Measurements from ENCODE around the gene PRTFDC1.

Gene PRTFDC1

GRCh38 chr10:24869354-24870015, 82.9 kb downstream of the PRTFDC1 start:
- no peak overlapping the region for H3K23ac ChIP-seq (ENCODE audit: low read length in 2 of 2)
- no peaks in the 10 kb centered on the region for H3K79me1 ChIP-seq (replicated peaks; ENCODE audit: low read length, poor library complexity, severe bottlenecking)
- no peak overlapping the region for H2BK12ac ChIP-seq (ENCODE audit: low read length in 2 of 2)
- H3K4me2 ChIP-seq (ENCODE audit: low read length, poor library complexity, severe bottlenecking): no peak overlapping the region
- H3K4ac ChIP-seq (ENCODE audit: low read depth in 1 of 2, low read length in 2 of 2): no peak overlapping the region
- no peak overlapping the region for H3K27ac ChIP-seq (ENCODE audit: low read length, poor library complexity, severe bottlenecking)
- no peaks in the 10 kb centered on the region for H3K9me3 ChIP-seq (ENCODE audit: control insufficient read depth, low read length)
- H3K14ac ChIP-seq (ENCODE audit: low read length in 2 of 2): no peak overlapping the region
- H3K27me3 ChIP-seq (ENCODE audit: control insufficient read depth in 1 of 2, insufficient read depth in 1 of 2, low read length in 2 of 2): no peaks in the 10 kb centered on the region
- H2AFZ ChIP-seq (ENCODE audit: low read depth, low read length): no peak overlapping the region
- H4K91ac ChIP-seq (ENCODE audit: low read length): no peak overlapping the region
- no peak for DNase-seq
- H2BK120ac ChIP-seq (ENCODE audit: low read depth, low read length): no peak overlapping the region
- no peak overlapping the region for H3K4me3 ChIP-seq (ENCODE audit: insufficient read depth in 1 of 2, low read depth in 1 of 2, low read length in 2 of 2)
- H2BK5ac ChIP-seq (ENCODE audit: low read depth, low read length, poor library complexity, severe bottlenecking): no peak overlapping the region
- WGBS: 40% methylated on average over 1 of the region's 2 CpGs
- peaks cover 11% of the 10 kb centered on the region for H3K4me1 ChIP-seq (ENCODE audit: control insufficient read depth, insufficient read depth, low read depth, low read length)
- H4K8ac ChIP-seq (ENCODE audit: low read length): no peak overlapping the region
- no peak overlapping the region for H2AK5ac ChIP-seq (ENCODE audit: low read length, severe bottlenecking)
- H2BK15ac ChIP-seq (ENCODE audit: low read depth, poor library complexity, severe bottlenecking): no peak overlapping the region
- H3K9ac ChIP-seq (ENCODE audit: low read length): no peak overlapping the region
- H3K18ac ChIP-seq (ENCODE audit: low read depth in 1 of 2, low read length in 2 of 2): no peak overlapping the region
- H3K36me3 ChIP-seq (ENCODE audit: control insufficient read depth in 1 of 2, insufficient read depth in 2 of 2, low read depth in 1 of 2, low read length in 2 of 2): no peaks in the 10 kb centered on the region

- Histone ChIP-seq H3K23ac (ENCODE audit: low read length in 2 of 2) (no peak overlapping the region), H3K36me3 (ENCODE audit: control insufficient read depth in 1 of 2, insufficient read depth in 2 of 2, low read depth in 1 of 2, low read length in 2 of 2) (no peaks in the 10 kb centered on the region), H2BK120ac (ENCODE audit: low read depth, low read length) (peak overlapping the region; percentile 49), H3K27me3 (ENCODE audit: control insufficient read depth in 1 of 2, insufficient read depth in 1 of 2, low read length in 2 of 2) (no peaks in the 10 kb centered on the region), H2BK5ac (ENCODE audit: low read depth, low read length, poor library complexity, severe bottlenecking) (no peak overlapping the region), H3K4me1 (ENCODE audit: control insufficient read depth, insufficient read depth, low read depth, low read length) (peaks cover 3% of the 10 kb centered on the region), H2BK15ac (ENCODE audit: low read depth, poor library complexity, severe bottlenecking) (peak overlapping the region; percentile 48), H3K27ac (ENCODE audit: low read length, poor library complexity, severe bottlenecking) (no peak overlapping the region), H3K4ac (ENCODE audit: low read depth in 1 of 2, low read length in 2 of 2) (no peak overlapping the region), H3K4me3 (ENCODE audit: insufficient read depth in 1 of 2, low read depth in 1 of 2, low read length in 2 of 2) (peak overlapping the region in 1 of 2 experiments; percentile 63), H2BK12ac (ENCODE audit: low read length in 2 of 2) (peak overlapping the region in 1 of 2 experiments; percentile 39), H3K79me1 (replicated peaks; ENCODE audit: low read length, poor library complexity, severe bottlenecking) (no peaks in the 10 kb centered on the region), H3K9ac (ENCODE audit: low read length) (peak overlapping the region; percentile 82), H2AFZ (ENCODE audit: low read depth, low read length) (no peak overlapping the region), H3K4me2 (ENCODE audit: low read length, poor library complexity, severe bottlenecking) (no peak overlapping the region), H3K9me3 (ENCODE audit: control insufficient read depth, low read length) (peaks cover 4% of the 10 kb centered on the region), H3K14ac (ENCODE audit: low read length in 2 of 2) (no peak overlapping the region), H3K18ac (ENCODE audit: low read depth in 1 of 2, low read length in 2 of 2) (peak overlapping the region in 1 of 2 experiments; percentile 43), H2AK5ac (ENCODE audit: low read length, severe bottlenecking) (peak overlapping the region; percentile 31), H4K8ac (ENCODE audit: low read length) (no peak overlapping the region), H4K91ac (ENCODE audit: low read length) (no peak overlapping the region)
- 78% methylated on average over 7 of the region's 7 CpGs for WGBS
- DNase-seq: peak; percentile 67
Observed at GRCh38 chr10:24866604-24867583, 85.5 kb downstream of the PRTFDC1 start.

GRCh38 chr10:24865783-24866182, 86.6 kb downstream of the PRTFDC1 start:
- Histone ChIP-seq H3K27ac (ENCODE audit: low read length, poor library complexity, severe bottlenecking) (no peak overlapping the region), H3K9ac (ENCODE audit: low read length) (no peak overlapping the region), H3K4me2 (ENCODE audit: low read length, poor library complexity, severe bottlenecking) (no peak overlapping the region), H2AFZ (ENCODE audit: low read depth, low read length) (no peak overlapping the region), H3K9me3 (ENCODE audit: control insufficient read depth, low read length) (peaks cover 4% of the 10 kb centered on the region), H3K4me3 (ENCODE audit: insufficient read depth in 1 of 2, low read depth in 1 of 2, low read length in 2 of 2) (no peak overlapping the region), H3K14ac (ENCODE audit: low read length in 2 of 2) (no peak overlapping the region), H3K23ac (ENCODE audit: low read length in 2 of 2) (no peak overlapping the region), H2BK12ac (ENCODE audit: low read length in 2 of 2) (no peak overlapping the region), H2AK5ac (ENCODE audit: low read length, severe bottlenecking) (no peak overlapping the region), H2BK15ac (ENCODE audit: low read depth, poor library complexity, severe bottlenecking) (no peak overlapping the region), H4K8ac (ENCODE audit: low read length) (no peak overlapping the region), H3K4ac (ENCODE audit: low read depth in 1 of 2, low read length in 2 of 2) (no peak overlapping the region), H2BK120ac (ENCODE audit: low read depth, low read length) (no peak overlapping the region), H2BK5ac (ENCODE audit: low read depth, low read length, poor library complexity, severe bottlenecking) (peak overlapping the region; percentile 31), H4K91ac (ENCODE audit: low read length) (no peak overlapping the region), H3K4me1 (ENCODE audit: control insufficient read depth, insufficient read depth, low read depth, low read length) (peaks cover 3% of the 10 kb centered on the region), H3K79me1 (replicated peaks; ENCODE audit: low read length, poor library complexity, severe bottlenecking) (no peaks in the 10 kb centered on the region), H3K36me3 (ENCODE audit: control insufficient read depth in 1 of 2, insufficient read depth in 2 of 2, low read depth in 1 of 2, low read length in 2 of 2) (no peaks in the 10 kb centered on the region), H3K27me3 (ENCODE audit: control insufficient read depth in 1 of 2, insufficient read depth in 1 of 2, low read length in 2 of 2) (no peaks in the 10 kb centered on the region), H3K18ac (ENCODE audit: low read depth in 1 of 2, low read length in 2 of 2) (no peak overlapping the region)
- DNase-seq: no peak
- 92% methylated on average over 3 of the region's 3 CpGs for WGBS

- no peak overlapping the region for H4K91ac ChIP-seq (ENCODE audit: low read length)
- no peak overlapping the region for H2BK120ac ChIP-seq (ENCODE audit: low read depth, low read length)
- H3K27me3 ChIP-seq (ENCODE audit: control insufficient read depth in 1 of 2, insufficient read depth in 1 of 2, low read length in 2 of 2): no peaks in the 10 kb centered on the region
- no peak overlapping the region for H3K4me3 ChIP-seq (ENCODE audit: insufficient read depth in 1 of 2, low read depth in 1 of 2, low read length in 2 of 2)
- no peak overlapping the region for H4K8ac ChIP-seq (ENCODE audit: low read length)
- no peak overlapping the region for H3K18ac ChIP-seq (ENCODE audit: low read depth in 1 of 2, low read length in 2 of 2)
- no peak overlapping the region for H3K9ac ChIP-seq (ENCODE audit: low read length)
- no peak overlapping the region for H3K23ac ChIP-seq (ENCODE audit: low read length in 2 of 2)
- H2BK12ac ChIP-seq (ENCODE audit: low read length in 2 of 2): no peak overlapping the region
- no peak for DNase-seq
- no peaks in the 10 kb centered on the region for H3K36me3 ChIP-seq (ENCODE audit: control insufficient read depth in 1 of 2, insufficient read depth in 2 of 2, low read depth in 1 of 2, low read length in 2 of 2)
- H3K27ac ChIP-seq (ENCODE audit: low read length, poor library complexity, severe bottlenecking): no peak overlapping the region
- H3K4me1 ChIP-seq (ENCODE audit: control insufficient read depth, insufficient read depth, low read depth, low read length): peaks cover 2% of the 10 kb centered on the region
- H2AFZ ChIP-seq (ENCODE audit: low read depth, low read length): no peak overlapping the region
- H3K79me1 ChIP-seq (replicated peaks; ENCODE audit: low read length, poor library complexity, severe bottlenecking): no peaks in the 10 kb centered on the region
- no peak overlapping the region for H3K4me2 ChIP-seq (ENCODE audit: low read length, poor library complexity, severe bottlenecking)
- no peak overlapping the region for H2BK5ac ChIP-seq (ENCODE audit: low read depth, low read length, poor library complexity, severe bottlenecking)
- no peak overlapping the region for H3K4ac ChIP-seq (ENCODE audit: low read depth in 1 of 2, low read length in 2 of 2)
- H3K9me3 ChIP-seq (ENCODE audit: control insufficient read depth, low read length): peaks cover 4% of the 10 kb centered on the region
- no peak overlapping the region for H2AK5ac ChIP-seq (ENCODE audit: low read length, severe bottlenecking)
- no peak overlapping the region for H2BK15ac ChIP-seq (ENCODE audit: low read depth, poor library complexity, severe bottlenecking)
- no peak overlapping the region for H3K14ac ChIP-seq (ENCODE audit: low read length in 2 of 2)
- WGBS: 59% methylated on average over 3 of the region's 3 CpGs
Observed at GRCh38 chr10:24862589-24862988, 89.8 kb downstream of the PRTFDC1 start.

Data from mesenchymal stem cell (in vitro differentiated cells and primary cell).